ENCODE results near the gene IL22. TPM values are rescaled to one million over a fixed set of nuclear protein-coding genes. Genes with fewer than 3 reads are reported as not detected.

Gene IL22
- total and polyA plus RNA-seq, 2 of the 8 experiments (the other 6 are each of a cell fraction or from before 2014, with no cell fraction given): not detected

- H3K56ac ChIP-seq (replicated peaks; ENCODE audit: insufficient read length, low read depth, low read length): no peak overlapping the region
- H3K14ac ChIP-seq (ENCODE audit: insufficient read length): no peak overlapping the region
- H3K36me3 ChIP-seq (ENCODE audit: control insufficient read depth in 2 of 4, insufficient read depth in 4 of 4, low read length in 3 of 4): no peaks in the 10 kb centered on the region
- H3K27ac ChIP-seq (ENCODE audit: low read depth, low read length): no peak overlapping the region
- no peak overlapping the region for H2AK5ac ChIP-seq (ENCODE audit: low read depth, low read length)
- no peaks in the 10 kb centered on the region for H3K27me3 ChIP-seq (replicated peaks in 1 of 4; ENCODE audit: control insufficient read depth in 3 of 4, extremely low read depth in 1 of 4, insufficient read depth in 3 of 4, low read length in 3 of 4)
- H3K79me1 ChIP-seq (ENCODE audit: low read depth, low read length): no peaks in the 10 kb centered on the region
- no peaks in the 10 kb centered on the region for H3K4me1 ChIP-seq (replicated peaks in 1 of 4; ENCODE audit: control insufficient read depth in 3 of 4, insufficient read depth in 4 of 4, low read length in 3 of 4)
- no peak overlapping the region for H3K4ac ChIP-seq (replicated peaks; ENCODE audit: insufficient read length, low read depth, low read length)
- no peak overlapping the region for H3K4me3 ChIP-seq (ENCODE audit: extremely low read depth in 1 of 4, insufficient read depth in 2 of 4, low read depth in 3 of 4, low read length in 4 of 4)
- no peak overlapping the region for H3K23ac ChIP-seq (ENCODE audit: insufficient read length)
- H4K20me1 ChIP-seq (replicated peaks in 1 of 2; ENCODE audit: control insufficient read depth in 1 of 2, insufficient read depth in 2 of 2, low read length in 2 of 2): no peaks in the 10 kb centered on the region
- H3K23me2 ChIP-seq (ENCODE audit: low read depth, low read length): no peaks in the 10 kb centered on the region
- FAIRE-seq: no peak
- no peak overlapping the region for H4K91ac ChIP-seq (replicated peaks; ENCODE audit: insufficient read length, low read length)
- ChIA-PET CTCF (ENCODE audit: partially characterized antibody) (no interaction called here), POLR2A (ENCODE audit: partially characterized antibody) (no interaction called here)
- no peak for DNase-seq (ENCODE audit: low read depth in 1 of 2, low spot score in 2 of 2)
- no peaks in the 10 kb centered on the region for H3K79me2 ChIP-seq (ENCODE audit: control insufficient read depth in 1 of 2, insufficient read depth in 2 of 2, low read length in 2 of 2)
- WGBS, 2 experiments (ENCODE audit: extremely low coverage in 1 of 2, insufficient coverage in 1 of 2, insufficient read length in 1 of 2, insufficient replicate concordance in 2 of 2, low coverage in 1 of 2, low lambda C conversion rate in 2 of 2, missing lambda C conversion rate in 1 of 2): 86% methylated on average over 3 of the region's 3 CpGs; no CpG with 5 or more reads in 1 of the 2 experiments
- no peak overlapping the region for H2BK12ac ChIP-seq (ENCODE audit: low read depth, low read length)
- no peak overlapping the region for H4K8ac ChIP-seq (ENCODE audit: extremely low read depth, insufficient read depth, low read length)
- no peak overlapping the region for H3K9ac ChIP-seq (replicated peaks in 1 of 4; ENCODE audit: extremely low read depth in 1 of 4, low read depth in 3 of 4, low read length in 3 of 4)
- H2BK15ac ChIP-seq (ENCODE audit: low read length): no peak overlapping the region
- H4K5ac ChIP-seq (ENCODE audit: insufficient read length, low read depth, low read length): no peak overlapping the region
- no peak overlapping the region for H2BK120ac ChIP-seq (replicated peaks; ENCODE audit: low read depth, low read length)
- H2BK20ac ChIP-seq (ENCODE audit: low read length): no peak overlapping the region
- no peak overlapping the region for H3K18ac ChIP-seq (ENCODE audit: extremely low read depth, low read length)
- no peaks in the 10 kb centered on the region for H3K9me3 ChIP-seq (ENCODE audit: insufficient read depth in 2 of 2, low read depth in 1 of 2, low read length in 1 of 2)
- H2AFZ ChIP-seq (ENCODE audit: low read length): no peak overlapping the region
- no peak overlapping the region for H2BK5ac ChIP-seq (ENCODE audit: low read depth, low read length)
- no peak overlapping the region for H3K4me2 ChIP-seq (ENCODE audit: insufficient read depth in 1 of 2, low read depth in 2 of 2, low read length in 2 of 2)
- TF ChIP-seq BACH1 (IDR thresholded peaks at IDR 0.05; ENCODE audit: low read length) (no peak), MAX (IDR thresholded peaks at IDR 0.05) (no peak), CTCF (IDR thresholded peaks at IDR 0.05; ENCODE audit: control extremely low read depth in 1 of 3, insufficient read depth in 1 of 3, low read depth in 1 of 3, low read length in 3 of 3) (no peak), POU5F1 (IDR thresholded peaks at IDR 0.05; ENCODE audit: low read depth, low read length) (no peak), TAF1 (IDR thresholded peaks at IDR 0.05; ENCODE audit: low read depth, low read length) (no peak), YY1 (IDR thresholded peaks at IDR 0.05; ENCODE audit: low read depth, low read length) (no peak), FOSL1 (IDR thresholded peaks at IDR 0.05; ENCODE audit: insufficient read depth, low read depth, low read length) (no peak), HDAC2 (IDR thresholded peaks at IDR 0.05; ENCODE audit: borderline replicate concordance in 1 of 2, low read depth in 2 of 2, low read length in 2 of 2) (no peak), RNF2 (IDR thresholded peaks at IDR 0.05; ENCODE audit: borderline replicate concordance, low read depth, low read length, missing control alignments, poor library complexity, severe bottlenecking) (no peak), JUND (IDR thresholded peaks at IDR 0.05; ENCODE audit: low read length) (no peak), SRF (IDR thresholded peaks at IDR 0.05; ENCODE audit: low read depth, low read length) (no peak)
Observed at GRCh38 chr12:68270358-68270757, 17.0 kb upstream of the IL22 start.
